CD14-positive monocyte (primary cell): ENCODE results near the gene ERC1. TPM values are rescaled to one million over a fixed set of nuclear protein-coding genes. Genes with fewer than 3 reads are reported as not detected.

Experiments used
- DNase-seq, 3 donors: peaks; one replicate each; pipeline ENCODE4 v3.0.0-alpha.2; 2011 to 2022
- H2AFZ ChIP-seq: 2 replicates; pipeline ENCODE4 v1.6.0; 2012; ENCODE audit warnings: mild to moderate bottlenecking, low read depth, low read length, inconsistent platforms; ENCODE audit not compliant: insufficient read depth, poor library complexity, severe bottlenecking
- H3K27ac ChIP-seq, 2 donors: 1 replicate in 1 of 2; 2 replicates in 1 of 2; pipeline ENCODE4 v1.5.1; 2012 to 2013; ENCODE audit warnings: low read length in 2 of 2, control low read depth in 1 of 2, inconsistent platforms in 1 of 2, low read depth in 1 of 2, mild to moderate bottlenecking in 1 of 2
- H3K27me3 ChIP-seq, 2 donors: one replicate each; pipeline versions ENCODE4 v1.6.0 to v1.6.1; 2011 to 2013; ENCODE audit warnings: low read length in 2 of 2; ENCODE audit not compliant: control insufficient read depth in 2 of 2, insufficient read depth in 2 of 2
- H3K36me3 ChIP-seq, 2 donors: replicated peaks in 1 of 2; 1 replicate in 1 of 2; 2 replicates in 1 of 2; pipeline versions ENCODE4 v1.5.1 to v1.6.1; 2012 to 2013; ENCODE audit warnings: low read length in 2 of 2, control low read depth in 1 of 2, inconsistent platforms in 1 of 2, mild to moderate bottlenecking in 1 of 2; ENCODE audit not compliant: insufficient read depth in 2 of 2, control insufficient read depth in 1 of 2
- H3K4me1 ChIP-seq, 2 donors: 1 replicate in 1 of 2; 2 replicates in 1 of 2; pipeline versions ENCODE4 v1.5.1 to v1.6.1; 2012 to 2013; ENCODE audit warnings: low read length in 2 of 2, control low read depth in 1 of 2, inconsistent platforms in 1 of 2, mild to moderate bottlenecking in 1 of 2, moderate library complexity in 1 of 2; ENCODE audit not compliant: insufficient read depth in 2 of 2, control insufficient read depth in 1 of 2
- H3K4me2 ChIP-seq: replicated peaks from 2 replicates; pipeline ENCODE3; 2012; ENCODE audit warnings: low read length, moderate library complexity, mild to moderate bottlenecking; ENCODE audit not compliant: poor library complexity, severe bottlenecking; ENCODE audit errors: extremely low read depth
- H3K4me3 ChIP-seq, 3 experiments: fragments of 200-600 bp in 1 of 3; sonication (generic) in 1 of 3; replicated peaks in 1 of 3; 1 replicate in 2 of 3; 2 replicates in 1 of 3; pipeline ENCODE4 v1.5.1; 2011 to 2013; ENCODE audit warnings: low read length in 3 of 3, mild to moderate bottlenecking in 3 of 3, control low read depth in 2 of 3, low read depth in 2 of 3, inconsistent platforms in 1 of 3, moderate library complexity in 1 of 3
- H3K79me2 ChIP-seq: 2 replicates; pipeline ENCODE4 v1.6.0; 2012; ENCODE audit warnings: mild to moderate bottlenecking, control low read depth, inconsistent platforms, low read length, moderate library complexity; ENCODE audit not compliant: insufficient read depth
- H3K9ac ChIP-seq: 2 replicates; pipeline ENCODE4 v1.6.0; 2017; ENCODE audit warnings: low read length, mild to moderate bottlenecking; ENCODE audit not compliant: insufficient read depth, poor library complexity, severe bottlenecking
- H3K9me3 ChIP-seq, 2 donors: replicated peaks in 1 of 2; 1 replicate in 1 of 2; 2 replicates in 1 of 2; pipeline versions ENCODE4 v1.5.1 to v1.6.1; 2012 to 2013; ENCODE audit warnings: low read length in 2 of 2, control low read depth in 1 of 2; ENCODE audit not compliant: control insufficient read depth in 1 of 2, insufficient read depth in 1 of 2
- H4K20me1 ChIP-seq: 2 replicates; pipeline ENCODE4 v1.6.0; 2012; ENCODE audit warnings: mild to moderate bottlenecking, low read length, control low read depth, moderate library complexity; ENCODE audit not compliant: insufficient read depth
- H3K27ac Mint-ChIP-seq, 7 donors: one replicate each; pipeline ENCODE4 v1.8.0; 2020; ENCODE audit warnings: mild to moderate bottlenecking in 7 of 7, mixed read lengths in 7 of 7, moderate library complexity in 6 of 7, inconsistent platforms in 2 of 7
- H3K27me3 Mint-ChIP-seq, 3 donors: one replicate each; pipeline ENCODE4 v1.8.0; 2021 to 2022; ENCODE audit warnings: low read depth in 3 of 3, mild to moderate bottlenecking in 3 of 3, mixed read lengths in 3 of 3, moderate library complexity in 3 of 3, inconsistent platforms in 1 of 3
- H3K36me3 Mint-ChIP-seq, 2 donors: one replicate each; pipeline ENCODE4 v1.8.0; 2020; ENCODE audit warnings: mixed read lengths in 2 of 2, inconsistent platforms in 1 of 2, mild to moderate bottlenecking in 1 of 2
- H3K4me1 Mint-ChIP-seq: one replicate; pipeline ENCODE4 v1.8.0; 2020; ENCODE audit warnings: mild to moderate bottlenecking, mixed read lengths
- H3K4me3 Mint-ChIP-seq, 2 donors: one replicate each; pipeline ENCODE4 v1.8.0; 2020; ENCODE audit warnings: mild to moderate bottlenecking in 2 of 2, mixed read lengths in 2 of 2, moderate library complexity in 1 of 2
- H3K9me3 Mint-ChIP-seq, 7 donors: one replicate each; pipeline ENCODE4 v1.8.0; 2020 to 2022; ENCODE audit warnings: mixed read lengths in 7 of 7, mild to moderate bottlenecking in 6 of 7, moderate library complexity in 6 of 7, inconsistent platforms in 2 of 7
- CTCF ChIP-seq: fragments of 200-600 bp; IDR thresholded peaks from one replicate; pipeline ENCODE4 v1.8.0; 2022; ENCODE audit warnings: antibody characterized with exemption, mild to moderate bottlenecking
- WGBS: methylation state at CpG from one replicate; pipeline ENCODE4 v1.1.5; 2013; ENCODE audit warnings: missing lambda C conversion rate; ENCODE audit not compliant: insufficient coverage; 5-methylcytosine and 5-hydroxymethylcytosine counted together
- intact Hi-C, 2 donors: fragments of 100-400 bp; cut with micrococcal nuclease; formaldehyde crosslinking; loops; one replicate each; pipeline versions ENCODE4 v1.15.0 to v1.15.1; 2023
- polyA plus RNA-seq, 3 donors: library from polyadenylated mRNA; depleted of rRNA in 1 of 3; unstranded in 2 of 3; stranded (reverse) in 1 of 3; fragments of 300-500 nt in 2 of 3; fragments of >200 nt in 1 of 3; fragmentation: Illumina TruSeq in 2 of 3; gene quantifications; 1 replicate in 2 of 3; 2 replicates in 1 of 3; pipeline ENCODE4 v1.2.3, GENCODE V29; 2012 to 2021

ERC1 gene
- polyA plus RNA-seq, 3 donors: 4.0 to 14.3 (median 5.1) TPM

GRCh38 chr12:1479645-1480044 lies 488.6 kb downstream of the ERC1 start:
- Histone ChIP-seq H3K79me2 (no peaks in the 10 kb centered on the region), H2AFZ (no peak overlapping the region), H3K4me3 (no peak overlapping the region), H4K20me1 (no peaks in the 10 kb centered on the region), H3K36me3 (no peaks in the 10 kb centered on the region), H3K27ac (no peak overlapping the region), H3K9ac (no peak overlapping the region), H3K4me2 (no peak overlapping the region), H3K9me3 (no peaks in the 10 kb centered on the region), H3K4me1 (peaks cover 0 to under 1% of the 10 kb centered on the region in 2 donors), H3K27me3 (no peaks in the 10 kb centered on the region)
- H3K4me3 Mint-ChIP-seq: no peak overlapping the region
- peaks cover 1 to 2% (median 2%) of the 10 kb centered on the region in 3 donors for H3K27me3 Mint-ChIP-seq
- DNase-seq: no peak
- WGBS: 97% methylated on average over 9 of the region's 11 CpGs
- H3K9me3 Mint-ChIP-seq: peaks cover 0 to 2% (median 0%) of the 10 kb centered on the region in 7 donors
- H3K36me3 Mint-ChIP-seq: peaks cover 6 to 14% of the 10 kb centered on the region in 2 donors
- H3K4me1 Mint-ChIP-seq: no peaks in the 10 kb centered on the region
- intact Hi-C loops: no loop called here
- TF ChIP-seq CTCF: no peak
- H3K27ac Mint-ChIP-seq: no peak overlapping the region

- Mint-ChIP-seq H3K4me3 (no peak overlapping the region), H3K9me3 (peaks cover 0 to 2% (median 0%) of the 10 kb centered on the region in 7 donors), H3K36me3 (peaks cover 6 to 16% of the 10 kb centered on the region in 2 donors), H3K4me1 (no peaks in the 10 kb centered on the region), H3K27ac (no peak overlapping the region), H3K27me3 (peaks cover 1 to 2% (median 2%) of the 10 kb centered on the region in 3 donors)
- Histone ChIP-seq H3K79me2 (no peaks in the 10 kb centered on the region), H3K36me3 (no peaks in the 10 kb centered on the region), H3K4me3 (no peak overlapping the region), H3K9me3 (no peaks in the 10 kb centered on the region), H3K27ac (no peak overlapping the region), H2AFZ (no peak overlapping the region), H3K9ac (no peak overlapping the region), H3K4me1 (no peaks in the 10 kb centered on the region), H3K27me3 (no peaks in the 10 kb centered on the region), H3K4me2 (no peak overlapping the region), H4K20me1 (no peaks in the 10 kb centered on the region)
- no peak for DNase-seq
- WGBS: 85% methylated on average over 2 of the region's 5 CpGs
- intact Hi-C loops: no loop called here
- TF ChIP-seq CTCF: no peak
These were observed 490.3 kb downstream of the ERC1 start for GRCh38 chr12:1481326-1481725.
